Heart right ventricle (tissue), 16 donors: Measurements from ENCODE around the gene OR10C1. TPM values are rescaled to one million over a fixed set of nuclear protein-coding genes. Genes with fewer than 3 reads are reported as not detected.

Experiments used
- ATAC-seq, 8 donors: fragments of 200-7000 bp; cut with Tn5 transposase; one replicate each; pipeline ENCODE4 v1.9.1; 2020; ENCODE audit warnings: mild to moderate bottlenecking in 8 of 8, moderate library complexity in 8 of 8, moderate number of reproducible peaks in 1 of 8
- DNase-seq, 2 donors: peaks; one replicate each; pipeline ENCODE4 v3.0.0-alpha.2; 2020
- H3K27ac ChIP-seq, 10 donors: fragments of 200-600 bp; sonication (generic) in 2 of 10; one replicate each; pipeline versions ENCODE4 v1.5.0 to v1.8.0; 2020 to 2022; ENCODE audit warnings: mild to moderate bottlenecking in 3 of 10
- H3K27me3 ChIP-seq, 7 donors: fragments of 200-600 bp; one replicate each; pipeline ENCODE4 v1.8.0; 2021 to 2022; ENCODE audit warnings: mild to moderate bottlenecking in 2 of 7
- H3K36me3 ChIP-seq, 9 donors: fragments of 200-600 bp; sonication (generic) in 1 of 9; one replicate each; pipeline versions ENCODE4 v1.5.0 to v1.8.0; 2020 to 2022; ENCODE audit warnings: mild to moderate bottlenecking in 2 of 9
- H3K4me1 ChIP-seq, 9 donors: fragments of 200-600 bp; sonication (generic) in 1 of 9; one replicate each; pipeline versions ENCODE4 v1.5.0 to v1.8.0; 2020 to 2022; ENCODE audit warnings: mild to moderate bottlenecking in 4 of 9
- H3K4me3 ChIP-seq, 10 donors: fragments of 200-600 bp; sonication (generic) in 2 of 10; one replicate each; pipeline versions ENCODE4 v1.5.0 to v1.8.0; 2020 to 2022; ENCODE audit warnings: mild to moderate bottlenecking in 7 of 10, moderate library complexity in 2 of 10
- H3K9me3 ChIP-seq, 11 donors: fragments of 200-600 bp in 10 of 11; sonication (generic) in 2 of 11; one replicate each; pipeline versions ENCODE4 v1.5.0 to v1.8.0; 2013 to 2022; ENCODE audit warnings: mild to moderate bottlenecking in 2 of 11, control low read depth in 1 of 11, moderate library complexity in 1 of 11
- WGBS, 2 donors: extraction: QIAGEN DNeasy Blood & Tissue Kit; methylation state at CpG; one replicate each; pipeline ENCODE4 v1.1.7; 2013; ENCODE audit warnings: inconsistent platforms in 1 of 2; 5-methylcytosine and 5-hydroxymethylcytosine counted together
- intact Hi-C, 10 donors: fragments of 100-400 bp; cut with DNase I; formaldehyde crosslinking; loops; one replicate each; pipeline versions ENCODE4 v1.11.1 to v1.14.2; 2022
- polyA plus RNA-seq, 2 donors: library from polyadenylated mRNA; stranded (reverse); fragments of 200-250 nt; gene quantifications; one replicate each; pipeline ENCODE4 v1.2.3, GENCODE V29; 2013
- total RNA-seq, 10 donors: library from RNA; stranded (reverse); fragmentation: NEBNext Ultra II Directional in 3 of 10; extraction: Animal tissue kit (Norgen Biotek cat#: 25700) in 3 of 10; gene quantifications; one replicate each; pipeline versions ENCODE4 v1.2.1 to v1.2.4, GENCODE V29; 2021 to 2023
- TF ChIP-seq, protein P1 (sequence below), 9 donors: fragments of 200-600 bp; sonication (generic) in 2 of 9; IDR thresholded peaks; one replicate each; pipeline versions ENCODE4 v1.5.0 to v1.8.0; 2021 to 2022; ENCODE audit warnings: antibody characterized with exemption in 9 of 9, mild to moderate bottlenecking in 5 of 9, moderate library complexity in 1 of 9
- donor health status: Arrhythmogenic right ventricular cardiomyopathy.
- donor health status: ischemic (EF 13 %, LVEDD 7.1; RV severe dilation, severe dysfunction).
- donor health status: healthy with polysubstance abuse.
- donor health status: DM: no; HTN: yes; CAD: no.
- donor health status: DM: no; HTN: no; CAD: no.
- donor health status: ischemic (EF 25% LVEDD 6.9; RV normal size, moderate dysfunction).
- donor health status: ischemic (EF 25% LVEDD 5.7; RV mildly dilated, moderate dysfunction).
- donor health status: healthy.
- donor health status: DM: yes; HTN: yes; CAD: no.
- donor health status: Ischemic cardiomyopathy.
- donor health status: ischemic (EF 35%, LVEDD 5.7; RV mildly dilated, moderate dysfunction).
- donor health status: nonischemic (EF 11% LVEDD 7.7; RV severe dilation, severe dysfunction).
- donor health status: DM: yes; HTN: yes; CAD: no.
- donor health status: PGD.
- donor health status: ischemic (EF 29% LVEDD 5.4; RV normal size, mild dysfunction).
- donor health status: nonischemic (EF 23%, LVEDD 6.1; RV moderate dilation, normal function).

OR10C1 gene
- total and polyA plus RNA-seq, 12 donors, result not detected

DNA sequence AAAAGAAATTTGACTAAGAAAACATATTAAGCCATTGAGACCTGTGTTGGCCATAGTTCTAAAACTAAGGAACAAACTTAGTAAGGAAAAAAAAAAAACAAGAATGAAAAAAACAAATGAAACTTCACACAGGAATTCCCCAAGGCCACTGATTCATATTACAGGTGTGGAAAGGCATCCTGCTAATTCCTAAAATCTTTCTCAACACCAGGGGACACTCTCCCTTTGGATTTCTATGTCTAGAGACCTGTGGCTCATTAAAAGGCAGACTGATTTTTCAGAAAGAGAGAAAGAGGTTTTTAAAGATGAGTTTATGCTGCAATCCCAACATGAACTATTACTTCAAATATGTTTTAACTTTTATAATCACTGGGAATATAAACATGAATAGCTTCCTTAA is 24.5 kb upstream of the OR10C1 start, which contains the start of gene OR12D1:
TSS of gene OR12D1 (plus strand) at position 341 of the 400 bp plus-strand sequence.
- Histone ChIP-seq H3K36me3 (no peaks in the 10 kb centered on the region), H3K9me3 (peaks cover 0 to 16% (median 0%) of the 10 kb centered on the region in 11 donors), H3K27ac (no peak within 1 kb of the TSS), H3K27me3 (no peaks in the 10 kb centered on the region), H3K4me3 (no peak within 1 kb of the TSS), H3K4me1 (no peaks in the 10 kb centered on the region)
- intact Hi-C loops, result no loop called here
- ATAC-seq (no peak), DNase-seq (no peak)
- TF ChIP-seq, protein P1, sequence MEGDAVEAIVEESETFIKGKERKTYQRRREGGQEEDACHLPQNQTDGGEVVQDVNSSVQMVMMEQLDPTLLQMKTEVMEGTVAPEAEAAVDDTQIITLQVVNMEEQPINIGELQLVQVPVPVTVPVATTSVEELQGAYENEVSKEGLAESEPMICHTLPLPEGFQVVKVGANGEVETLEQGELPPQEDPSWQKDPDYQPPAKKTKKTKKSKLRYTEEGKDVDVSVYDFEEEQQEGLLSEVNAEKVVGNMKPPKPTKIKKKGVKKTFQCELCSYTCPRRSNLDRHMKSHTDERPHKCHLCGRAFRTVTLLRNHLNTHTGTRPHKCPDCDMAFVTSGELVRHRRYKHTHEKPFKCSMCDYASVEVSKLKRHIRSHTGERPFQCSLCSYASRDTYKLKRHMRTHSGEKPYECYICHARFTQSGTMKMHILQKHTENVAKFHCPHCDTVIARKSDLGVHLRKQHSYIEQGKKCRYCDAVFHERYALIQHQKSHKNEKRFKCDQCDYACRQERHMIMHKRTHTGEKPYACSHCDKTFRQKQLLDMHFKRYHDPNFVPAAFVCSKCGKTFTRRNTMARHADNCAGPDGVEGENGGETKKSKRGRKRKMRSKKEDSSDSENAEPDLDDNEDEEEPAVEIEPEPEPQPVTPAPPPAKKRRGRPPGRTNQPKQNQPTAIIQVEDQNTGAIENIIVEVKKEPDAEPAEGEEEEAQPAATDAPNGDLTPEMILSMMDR (IDR thresholded peaks at IDR 0.05), result no peak

DNA sequence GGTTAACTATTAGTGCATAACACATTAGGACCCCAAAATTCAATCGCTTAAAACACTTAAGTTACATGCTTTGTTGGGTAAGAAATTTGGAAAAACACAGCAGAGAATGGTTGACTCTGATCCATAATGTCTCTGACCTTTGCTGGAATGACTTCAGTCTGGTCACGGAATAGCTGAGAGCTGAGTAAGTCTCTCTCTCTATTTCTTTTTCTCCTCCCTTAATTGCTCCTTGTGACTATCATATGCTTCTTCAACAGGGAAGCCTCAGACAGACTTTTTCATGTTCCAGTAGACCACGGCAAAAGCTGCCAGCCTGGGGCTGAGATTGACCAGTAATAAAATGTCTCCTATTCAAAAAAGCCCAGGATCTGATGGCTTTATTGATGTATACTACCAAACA is 19.6 kb upstream of the OR10C1 start:
- Histone ChIP-seq H3K27ac (no peak overlapping the region), H3K27me3 (peaks cover 0 to 3% (median 0%) of the 10 kb centered on the region in 7 donors), H3K36me3 (no peaks in the 10 kb centered on the region), H3K4me3 (no peak overlapping the region), H3K9me3 (peaks cover 0 to 13% (median 0%) of the 10 kb centered on the region in 11 donors), H3K4me1 (no peaks in the 10 kb centered on the region)
- ATAC-seq (no peak), DNase-seq (no peak)
- intact Hi-C loops, result no loop called here
- whole genome bisulfite sequencing, 2 donors, result 56 to 83% methylated on average over 3 of the region's 3 CpGs
- TF ChIP-seq, protein P1 (IDR thresholded peaks at IDR 0.05), result no peak

DNA sequence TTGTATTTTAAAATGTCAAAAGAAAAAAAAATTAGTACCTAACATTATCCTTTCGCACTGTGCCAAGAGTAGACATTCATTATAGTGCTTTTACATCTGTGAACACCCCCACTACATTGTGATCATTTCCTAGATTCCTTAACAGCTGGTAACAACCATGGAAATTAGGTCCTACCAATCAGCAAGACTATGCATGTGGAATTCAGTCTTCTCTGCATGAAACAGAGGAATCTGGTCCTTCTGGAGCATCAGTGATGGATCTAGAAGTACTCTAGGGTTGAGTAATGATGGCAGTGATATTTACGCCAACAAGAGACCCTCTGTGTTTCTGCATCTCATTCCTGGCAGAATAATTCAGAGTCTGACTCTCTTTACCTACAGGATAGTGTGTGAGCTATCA is 14.9 kb upstream of the OR10C1 start:
- H3K9me3 ChIP-seq, result peaks cover 0 to 13% (median 0%) of the 10 kb centered on the region in 11 donors
- intact Hi-C loops, result no loop called here
- H3K4me3 ChIP-seq, result no peak overlapping the region
- H3K36me3 ChIP-seq, result no peaks in the 10 kb centered on the region
- ATAC-seq, result no peak
- H3K27me3 ChIP-seq, result peaks cover 0 to 8% (median 0%) of the 10 kb centered on the region in 7 donors
- 86 to 87% methylated on average over 2 of the region's 2 CpGs for WGBS, 2 donors
- TF ChIP-seq, protein P1 (IDR thresholded peaks at IDR 0.05), result no peak
- no peak for DNase-seq
- H3K27ac ChIP-seq, result no peak overlapping the region
- H3K4me1 ChIP-seq, result no peaks in the 10 kb centered on the region

DNA sequence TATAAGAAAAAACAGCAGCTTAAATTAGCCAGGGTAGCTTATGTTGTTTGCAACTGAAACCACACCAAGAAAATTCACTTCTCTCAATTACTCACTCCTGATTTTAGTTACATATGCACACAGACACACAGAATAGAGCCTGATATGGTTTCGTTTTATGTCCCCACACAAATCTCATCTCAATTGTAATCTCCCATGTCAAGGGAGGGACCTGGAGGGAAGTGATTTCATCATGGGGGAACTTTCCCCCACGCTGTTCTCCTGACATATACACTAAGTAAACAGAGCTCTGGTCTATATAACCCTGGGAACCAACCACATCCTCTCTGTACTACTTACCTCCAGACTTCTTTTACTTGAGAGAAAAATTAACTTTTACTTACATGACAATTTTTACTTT is 14.5 kb upstream of the OR10C1 start:
- no peak for ATAC-seq
- 26 to 28% methylated on average over 2 of the region's 2 CpGs for WGBS, 2 donors
- H3K9me3 ChIP-seq, result peaks cover 0 to 13% (median 0%) of the 10 kb centered on the region in 11 donors

More for the DNA sequence above, 14.5 kb upstream of the OR10C1 start:
- Histone ChIP-seq H3K36me3 (no peaks in the 10 kb centered on the region), H3K27ac (no peak overlapping the region), H3K27me3 (peaks cover 0 to 8% (median 0%) of the 10 kb centered on the region in 7 donors), H3K4me3 (no peak overlapping the region), H3K4me1 (no peaks in the 10 kb centered on the region)
- TF ChIP-seq, protein P1 (IDR thresholded peaks at IDR 0.05), result no peak
- intact Hi-C loops, result no loop called here
- no peak for DNase-seq
